Stimulated activated CD8-positive, alpha-beta memory T cell treated with anti-CD3 and anti-CD28 coated beads, Interleukin-2, amount 100 ng/mL, for 1 hour (primary cell): ENCODE results near the gene C6orf120.

Experiments
- DNase-seq, 2 donors: peaks; one replicate each; pipeline ENCODE4 v3.0.0-alpha.2; 2020; ENCODE audit warnings: low read depth in 2 of 2

C6orf120 gene

GRCh38 chr6:169725125-169726048 is 23.5 kb downstream of the C6orf120 start:
- DNase-seq: no peak

DNA sequence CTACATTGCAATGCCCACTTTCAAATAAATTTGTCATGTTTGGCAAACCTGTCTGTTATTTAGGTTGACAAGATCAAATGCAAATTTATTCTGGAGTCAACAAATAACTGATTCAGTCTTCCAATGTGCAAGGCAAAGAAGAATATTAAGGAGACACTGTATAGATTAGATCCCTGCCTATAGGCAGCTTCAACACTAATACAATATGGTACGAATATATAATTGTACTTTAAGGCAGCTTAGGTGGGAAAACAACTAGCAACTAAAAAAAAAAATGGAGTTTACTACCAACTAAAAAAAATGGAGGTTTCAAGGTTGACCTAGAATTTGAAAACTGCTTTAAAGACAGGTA is 24.1 kb downstream of the C6orf120 start:
- no peak for DNase-seq

DNA sequence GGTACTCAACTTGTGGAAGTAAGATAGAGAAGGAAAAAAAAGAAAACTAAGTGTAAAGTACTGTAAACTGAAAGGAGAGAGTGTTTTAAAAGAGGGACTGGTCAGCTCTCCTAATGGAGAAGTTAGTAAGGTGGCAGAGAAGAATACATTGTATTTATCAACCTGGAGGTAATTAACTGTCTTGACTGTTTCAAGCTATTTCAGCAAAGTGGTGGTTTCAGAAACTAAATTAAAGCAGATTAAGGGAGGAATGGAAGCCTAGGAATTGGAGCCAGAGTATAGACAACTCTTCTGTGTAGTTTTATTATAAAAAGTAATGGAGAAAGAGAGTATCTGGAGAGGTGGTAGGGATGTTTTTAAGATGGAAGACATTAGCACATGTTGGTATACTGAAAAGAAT is 25.0 kb downstream of the C6orf120 start:
- no peak for DNase-seq

DNA sequence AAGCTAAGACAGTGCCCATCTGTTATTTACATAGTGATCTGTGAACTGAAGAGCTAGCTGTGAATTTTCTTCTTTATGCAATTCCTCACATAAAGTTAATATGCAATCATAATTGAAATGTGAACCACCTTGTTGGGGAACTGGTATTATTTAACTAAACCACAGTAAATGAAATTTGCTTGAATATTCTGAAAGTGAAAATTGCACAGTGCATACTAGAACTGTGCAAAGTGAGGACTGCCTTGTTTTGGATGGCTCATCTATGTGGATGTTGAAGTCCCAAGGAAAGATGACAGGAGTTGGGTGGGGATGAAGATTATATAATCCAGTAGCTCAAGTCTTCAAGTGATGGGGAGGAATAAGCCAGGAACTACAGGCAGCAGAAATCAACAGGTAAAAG is 28.0 kb downstream of the C6orf120 start:
- no peak for DNase-seq

DNA sequence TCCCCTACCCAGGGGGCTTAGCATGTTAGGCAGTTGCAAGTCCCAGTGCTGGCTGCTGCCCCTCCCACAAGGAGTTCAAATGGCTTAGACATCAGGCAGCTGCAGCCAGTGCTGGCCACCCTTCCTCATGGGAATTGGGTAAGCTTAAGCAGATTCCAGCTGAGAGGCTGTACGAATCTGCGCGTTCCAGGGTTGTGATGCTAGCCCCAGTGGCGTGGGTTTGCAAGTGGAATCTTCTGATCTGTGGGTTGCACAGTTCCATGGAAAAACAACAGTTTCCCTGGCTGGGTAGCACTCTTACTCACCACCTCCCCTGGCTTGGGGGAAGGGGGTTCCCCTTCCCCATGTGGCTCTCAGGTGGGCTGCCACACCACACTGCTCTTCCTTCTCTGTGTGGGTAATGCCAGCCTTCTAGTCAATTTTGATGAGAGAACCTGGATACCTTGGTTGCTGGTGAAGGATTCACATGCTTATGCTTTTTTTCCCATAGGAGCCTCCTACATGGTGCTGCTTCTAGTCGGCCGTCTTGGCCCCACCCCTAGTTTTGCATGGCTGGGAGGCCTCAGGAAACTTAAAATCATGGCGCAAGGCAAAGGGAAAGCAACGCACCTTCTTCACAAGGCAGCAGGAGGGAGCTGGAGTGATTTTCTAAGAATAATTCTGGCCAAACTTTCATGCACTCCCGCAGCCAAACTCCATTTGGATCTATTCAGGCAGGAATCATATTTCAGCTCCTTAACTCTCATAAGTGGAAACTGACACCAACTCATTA is 36.5 kb downstream of the C6orf120 start:
- DNase-seq: no peak

GRCh38 chr6:169738976-169739529 is 37.1 kb downstream of the C6orf120 start:
- no peak for DNase-seq

- DNase-seq: no peak
These were observed 39.4 kb downstream of the C6orf120 start for GRCh38 chr6:169741344-169741743.

GRCh38 chr6:169745405-169745804 is 43.5 kb downstream of the C6orf120 start:
- no peak for DNase-seq

DNA sequence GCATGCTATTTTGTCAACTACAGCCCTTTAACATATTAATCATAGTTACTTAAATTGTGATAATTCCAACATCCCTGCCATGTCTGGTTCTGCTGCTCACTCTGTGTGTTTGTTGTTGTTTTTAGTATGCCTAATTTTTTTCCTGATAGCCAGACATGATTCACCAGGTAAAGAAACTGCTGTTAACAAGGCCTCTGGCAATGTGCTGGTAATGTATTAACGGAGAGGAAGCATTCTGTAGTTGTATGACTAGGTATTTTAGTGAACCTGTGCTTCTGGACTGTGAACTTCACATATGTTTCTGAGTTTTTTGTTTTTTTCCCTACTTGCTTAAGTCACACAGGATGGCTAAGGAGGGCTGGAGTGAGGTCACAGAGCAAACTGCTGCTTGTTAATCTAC is 44.6 kb downstream of the C6orf120 start:
- DNase-seq: no peak

- peak; percentile 90 to 91 for DNase-seq
These were observed 49.5 kb downstream of the C6orf120 start, which contains the start of the genes DYNLT2 and ERMARD for GRCh38 chr6:169751242-169752073. Gene DYNLT2 (minus strand): TSS chr6:169751572. CDS start chr6:169751458, 114 bp downstream. Gene ERMARD (plus strand): TSS chr6:169751622. CDS start chr6:169751658, 36 bp downstream.

DNA sequence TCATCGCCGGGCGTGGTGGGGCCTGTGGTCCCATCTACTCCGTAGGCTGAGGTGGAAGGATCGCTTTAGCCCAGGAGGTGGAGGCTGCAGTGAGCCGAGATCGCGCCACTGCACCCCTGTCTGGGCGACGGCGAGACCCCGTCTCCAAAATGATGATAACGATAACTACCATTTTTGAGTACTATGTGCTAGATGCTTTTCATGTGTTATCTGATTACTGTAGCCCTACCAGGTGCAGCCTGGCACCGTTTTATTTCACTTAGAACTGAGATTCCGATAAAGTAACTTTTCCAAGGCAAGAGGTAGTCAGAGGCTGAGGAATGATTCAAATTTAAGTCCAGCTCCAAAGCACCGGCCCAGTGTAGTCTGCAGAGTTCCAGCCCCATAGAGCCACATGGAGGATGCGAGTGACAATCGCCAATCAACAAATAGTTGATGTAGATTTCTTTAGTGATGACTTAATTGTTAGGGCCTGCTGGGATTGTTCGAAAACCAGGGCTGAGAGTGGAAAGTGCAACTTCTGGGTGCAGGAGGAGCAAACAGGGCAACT is 50.2 kb downstream of the C6orf120 start:
- no peak for DNase-seq
